HG02571 (cell line): ENCODE data around the gene ZCCHC7.

Experiments used
- ATAC-seq: cut with Tn5 transposase; IDR thresholded peaks from one replicate; pipeline ENCODE4 v1.9.1; 2021; ENCODE audit warnings: mild to moderate bottlenecking, moderate library complexity; ENCODE audit not compliant: unreplicated experiment

ZCCHC7 gene

DNA sequence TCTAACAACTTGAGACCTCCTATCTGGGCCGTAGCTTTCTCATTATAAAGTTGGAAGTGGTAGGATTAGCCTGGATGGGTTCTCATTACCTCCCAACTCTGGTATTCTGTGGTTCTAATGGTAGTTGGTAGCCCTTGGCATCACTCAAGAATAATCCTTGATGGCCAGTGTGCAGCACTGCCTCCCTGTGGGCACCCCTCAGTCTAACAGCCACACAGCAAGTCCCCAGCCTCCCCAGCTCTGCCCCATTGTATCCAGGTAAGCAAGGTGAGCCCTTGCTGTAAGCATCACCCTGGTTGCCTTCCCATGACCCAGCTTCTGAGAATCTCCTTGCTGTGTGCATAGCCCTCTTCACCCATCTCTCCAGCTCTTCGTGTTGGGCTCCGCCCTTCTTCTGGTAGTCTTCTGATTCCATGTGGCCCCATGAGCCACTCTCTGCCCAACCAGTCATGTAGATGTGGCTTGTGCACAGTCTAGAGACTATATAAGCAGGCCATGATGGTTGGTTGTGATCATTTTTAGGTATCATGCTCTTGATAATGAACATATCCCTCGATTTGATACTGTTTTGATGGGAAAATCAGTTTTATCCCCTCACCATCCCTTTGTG is 244.5 kb downstream of the ZCCHC7 start:
- no peak for ATAC-seq

DNA sequence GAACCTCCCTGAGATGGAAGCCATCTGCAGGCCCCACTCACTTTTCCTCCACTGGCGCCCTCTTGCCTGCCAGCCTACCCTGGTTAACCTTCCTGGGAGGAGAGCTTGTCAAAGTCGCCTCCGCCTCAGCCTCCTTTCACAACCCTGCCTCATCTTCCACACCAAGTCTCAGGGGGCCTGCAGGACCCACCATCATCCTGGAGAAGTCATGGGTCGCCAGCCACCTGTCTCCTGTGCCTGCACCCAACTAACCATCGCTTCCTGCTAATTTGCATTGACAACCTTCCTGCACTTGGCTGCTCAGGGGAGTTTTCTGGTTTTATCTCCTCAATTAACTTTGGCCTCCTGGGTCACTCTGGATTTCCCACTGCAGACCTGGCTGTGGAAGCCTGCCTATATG is 249.3 kb downstream of the ZCCHC7 start:
- ATAC-seq, result peak; percentile 30

DNA sequence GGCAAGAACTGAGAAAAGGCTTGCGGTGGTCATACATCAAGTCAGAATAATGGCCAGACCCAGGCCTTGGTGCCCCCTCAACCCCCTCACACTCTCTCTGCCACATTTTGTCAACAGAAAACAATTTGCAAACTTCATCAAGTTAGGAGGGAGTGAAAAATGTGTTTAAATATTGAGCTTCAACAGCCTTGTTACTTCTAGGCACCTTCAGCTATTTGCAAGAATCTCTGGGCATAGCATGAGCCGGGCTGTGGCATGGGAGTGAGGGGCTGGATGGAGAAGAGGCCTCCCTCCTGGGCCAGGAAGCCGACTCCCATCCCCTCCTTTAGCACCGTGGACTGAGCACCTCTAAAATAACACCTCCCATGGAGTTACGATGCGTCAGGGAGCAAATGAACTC is 249.9 kb downstream of the ZCCHC7 start:
- no peak for ATAC-seq

DNA sequence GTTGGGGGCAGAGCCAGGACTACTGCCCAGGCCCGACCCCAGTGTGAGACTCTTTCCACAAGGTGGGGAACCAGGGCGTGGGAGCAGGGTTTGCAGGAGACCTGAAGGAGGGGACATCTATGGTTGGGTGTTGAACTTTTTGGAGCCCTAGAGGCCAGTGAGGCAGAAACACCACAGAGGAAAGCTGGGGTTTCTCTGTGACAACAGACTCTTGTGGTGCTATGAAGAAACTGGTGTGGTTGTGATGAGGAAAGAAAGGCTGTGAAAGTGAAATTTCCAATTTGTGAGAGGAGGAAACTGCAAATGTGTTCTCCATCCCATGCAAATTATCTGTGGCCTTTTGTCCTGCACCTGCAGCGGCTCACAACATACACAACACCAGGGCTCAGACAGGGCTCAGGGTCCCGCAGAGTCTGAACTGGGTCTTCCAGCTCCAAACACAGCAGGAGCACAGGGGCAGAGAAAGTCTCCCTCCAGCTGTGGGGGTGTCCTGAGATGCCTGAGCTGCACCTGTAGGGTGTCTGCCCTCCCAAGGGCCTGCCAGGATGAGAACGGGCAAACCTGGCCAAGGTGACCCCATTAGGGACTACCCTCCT is 250.7 kb downstream of the ZCCHC7 start:
- peak; percentile 60 for ATAC-seq

DNA sequence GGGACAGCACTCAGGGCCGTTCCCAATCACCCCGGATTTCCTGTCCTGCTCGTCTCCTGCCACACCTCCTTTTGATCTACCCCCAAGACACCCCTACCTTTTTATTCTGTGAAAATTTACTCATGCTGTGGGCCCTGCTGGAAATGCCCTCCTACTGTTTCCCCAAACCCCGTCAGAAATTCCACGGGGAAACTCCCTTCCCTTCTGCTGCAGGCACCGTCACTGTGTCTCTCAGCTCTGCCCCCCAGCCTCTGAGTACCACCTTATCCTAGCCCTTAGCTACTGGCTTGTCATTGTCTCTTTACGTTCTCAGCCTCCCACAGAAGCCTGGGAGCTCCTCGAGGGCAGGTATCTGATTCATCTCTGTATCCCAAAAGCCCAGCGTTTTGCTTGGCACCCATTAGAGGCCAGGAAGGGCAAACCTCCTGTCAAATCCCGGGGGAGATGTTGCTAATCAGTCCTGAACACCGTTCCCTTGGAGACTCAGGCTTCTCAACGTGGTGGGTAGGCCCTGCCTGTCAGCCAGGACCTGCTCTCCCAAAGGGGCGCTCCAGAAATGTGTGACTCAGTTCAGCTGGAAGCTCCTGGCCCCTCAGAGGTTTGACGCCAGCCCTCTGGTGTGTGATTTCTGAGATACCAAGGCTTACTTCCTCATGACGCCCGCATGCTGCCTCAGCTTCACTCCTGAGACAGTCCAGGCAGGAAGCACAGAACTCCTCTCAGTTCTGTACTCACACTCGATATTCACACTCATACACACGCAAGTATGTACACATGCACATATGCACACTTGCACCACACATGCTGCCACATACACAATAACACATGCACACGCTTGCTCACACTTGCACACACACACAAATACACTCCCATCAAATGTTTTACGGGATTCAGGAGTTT is 251.4 kb downstream of the ZCCHC7 start:
- peak; percentile 8 for ATAC-seq

DNA sequence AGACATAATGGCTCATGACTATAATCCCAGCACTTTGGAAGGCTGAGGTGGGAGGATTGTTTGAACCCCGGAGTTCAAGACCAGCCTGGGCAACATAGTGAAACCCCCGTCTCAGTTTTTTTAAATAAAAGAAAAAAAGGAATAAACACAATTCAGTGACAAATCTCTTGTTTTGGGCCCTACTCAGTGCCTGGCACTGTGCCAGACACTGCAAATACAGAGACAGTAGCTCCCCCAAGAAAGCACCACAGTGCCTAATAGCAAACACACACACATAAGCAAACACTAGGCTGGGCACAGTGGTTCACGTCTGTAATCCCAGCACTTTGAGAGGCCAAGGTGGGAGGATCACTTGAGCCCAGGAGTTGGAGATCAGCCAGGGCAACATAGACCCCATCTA is 252.5 kb downstream of the ZCCHC7 start:
- ATAC-seq, result no peak

DNA sequence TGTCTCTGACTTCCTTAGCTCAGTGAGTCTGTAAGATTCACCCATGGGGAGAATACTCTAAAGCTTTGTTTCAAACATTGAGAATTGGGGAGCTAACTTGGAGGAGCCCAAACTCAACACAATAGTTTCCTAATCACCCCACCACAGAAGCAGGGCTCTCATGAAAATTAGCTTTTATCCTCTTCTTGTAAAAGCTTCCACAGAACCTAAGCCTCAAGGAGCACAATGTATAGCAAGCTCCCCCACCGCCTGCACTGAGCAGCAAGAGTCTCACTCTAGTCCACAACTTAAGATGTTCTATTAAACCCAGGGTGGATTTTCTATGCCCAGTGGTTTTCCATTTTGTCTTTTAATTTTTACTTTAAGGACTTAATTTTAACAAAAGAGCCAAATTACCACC is 253.2 kb downstream of the ZCCHC7 start:
- ATAC-seq, result no peak

DNA sequence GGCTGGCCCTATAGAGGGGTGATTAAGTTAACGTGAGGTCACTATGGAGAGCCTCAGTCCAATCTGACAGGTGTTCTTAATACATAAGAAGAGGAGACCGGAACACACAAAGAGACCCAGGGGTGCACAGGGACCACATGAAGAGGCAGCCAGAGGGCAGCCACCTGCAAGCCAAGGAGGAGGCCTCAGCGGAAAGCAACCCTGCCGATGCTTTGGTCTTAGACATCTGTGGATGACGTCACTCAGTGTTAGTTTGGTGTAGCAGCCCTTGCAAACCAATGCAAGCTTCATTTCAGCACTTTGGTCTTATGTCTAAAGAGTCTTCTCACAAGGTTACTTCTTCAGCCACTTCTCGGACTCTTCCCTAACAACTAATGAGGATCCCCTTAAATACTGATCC is 254.5 kb downstream of the ZCCHC7 start:
- peak; percentile 32 for ATAC-seq

DNA sequence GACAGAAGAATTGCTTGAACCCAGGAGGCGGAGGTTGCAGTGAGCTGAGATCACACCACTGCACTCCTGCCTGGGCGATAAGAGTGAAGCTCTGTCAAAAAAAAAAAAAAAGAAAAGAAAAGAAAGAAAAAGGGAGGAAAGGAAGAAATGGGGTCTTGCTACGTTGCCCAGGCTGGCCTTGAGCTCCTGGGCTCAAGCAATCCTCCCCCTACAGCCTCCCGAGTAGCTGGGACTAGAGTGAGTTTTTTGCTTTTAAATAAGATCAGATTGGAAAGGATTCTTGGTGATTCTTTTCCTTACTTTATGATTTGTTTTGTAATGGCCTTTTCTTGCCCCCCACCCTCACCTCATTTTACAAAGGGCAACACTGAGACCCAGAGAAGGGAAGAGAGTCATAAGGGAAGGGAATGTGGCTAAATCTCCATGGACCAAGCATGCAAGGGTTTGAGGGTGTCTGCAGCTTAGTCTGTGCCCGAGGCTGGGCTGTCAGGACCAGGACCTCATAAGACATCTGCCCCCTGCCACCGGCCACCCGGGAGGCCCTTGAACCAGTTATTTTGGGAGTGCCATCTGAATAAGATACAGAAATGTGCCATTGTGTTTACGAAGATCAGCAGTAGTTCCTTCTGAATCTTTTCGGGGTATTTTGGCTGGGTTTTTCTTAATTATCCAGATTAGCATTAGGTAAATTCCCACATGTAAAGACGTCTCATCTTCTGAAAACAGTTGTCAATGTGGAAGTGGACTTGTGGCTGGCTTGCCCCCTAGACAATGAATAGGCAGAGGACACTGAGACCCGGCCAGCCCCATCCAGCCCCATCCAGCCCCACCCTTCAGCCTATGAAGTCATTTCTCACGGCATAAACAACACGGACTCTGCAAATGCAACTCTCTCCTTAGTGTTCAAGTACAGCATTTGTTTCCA is 257.6 kb downstream of the ZCCHC7 start:
- ATAC-seq, result no peak

DNA sequence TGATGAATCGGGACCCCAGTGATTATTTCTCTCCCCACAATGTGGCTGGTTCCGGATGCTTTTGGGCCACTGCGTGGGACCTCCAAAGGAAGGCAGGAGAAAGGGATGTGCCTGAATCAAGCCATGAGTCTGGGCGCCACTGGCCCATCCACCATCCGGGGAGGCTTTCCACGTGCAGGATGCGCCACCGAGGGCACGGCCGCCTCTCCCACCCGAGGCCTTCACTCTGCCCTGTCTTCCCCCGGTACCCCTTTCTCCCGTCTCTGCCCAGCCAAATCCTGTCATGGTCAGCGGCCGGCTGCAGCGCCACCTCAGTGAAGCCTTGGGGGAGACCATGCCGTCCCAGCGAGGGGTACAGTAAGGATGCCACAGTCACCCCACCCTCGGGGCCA is 258.2 kb downstream of the ZCCHC7 start:
- ATAC-seq, result no peak

DNA sequence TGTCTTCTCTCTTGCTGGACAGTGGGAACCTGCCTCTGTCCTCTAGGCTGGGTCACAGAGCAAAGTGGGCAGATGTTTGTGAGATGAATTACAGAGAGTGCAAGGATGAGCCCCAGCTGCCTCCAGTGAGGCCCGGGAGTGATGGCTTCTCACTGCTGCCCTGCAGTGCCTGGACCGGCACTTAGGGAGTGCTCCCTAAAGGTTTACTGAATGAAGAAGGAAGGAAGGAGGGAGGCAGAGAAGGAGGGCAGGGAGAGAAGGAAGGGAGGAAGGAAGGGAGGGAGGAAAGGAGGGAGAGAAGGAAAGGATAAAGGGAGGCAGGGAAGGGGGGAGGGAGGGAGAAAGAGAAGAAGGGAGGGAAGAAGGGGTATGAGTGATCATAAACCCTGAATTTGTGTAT is 259.5 kb downstream of the ZCCHC7 start:
- no peak for ATAC-seq

DNA sequence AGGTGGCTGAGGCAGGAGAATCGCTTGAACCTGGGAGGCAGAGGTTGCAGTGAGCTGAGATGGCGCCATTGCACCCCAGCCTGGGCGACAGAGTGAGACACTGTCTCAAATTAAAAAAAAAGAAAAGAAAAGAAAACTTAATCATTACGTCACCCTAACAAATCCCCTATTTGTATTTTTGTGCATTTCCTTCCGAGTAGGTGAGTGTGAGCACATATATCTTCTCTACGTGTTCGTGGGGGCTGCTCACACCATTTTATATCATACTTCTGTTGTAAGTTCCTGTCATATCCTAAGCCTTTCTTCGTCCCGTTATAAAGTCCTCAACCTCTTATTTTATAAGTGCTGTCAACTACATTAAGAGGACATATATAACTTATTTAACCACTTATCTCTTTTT is 260.2 kb downstream of the ZCCHC7 start:
- no peak for ATAC-seq

DNA sequence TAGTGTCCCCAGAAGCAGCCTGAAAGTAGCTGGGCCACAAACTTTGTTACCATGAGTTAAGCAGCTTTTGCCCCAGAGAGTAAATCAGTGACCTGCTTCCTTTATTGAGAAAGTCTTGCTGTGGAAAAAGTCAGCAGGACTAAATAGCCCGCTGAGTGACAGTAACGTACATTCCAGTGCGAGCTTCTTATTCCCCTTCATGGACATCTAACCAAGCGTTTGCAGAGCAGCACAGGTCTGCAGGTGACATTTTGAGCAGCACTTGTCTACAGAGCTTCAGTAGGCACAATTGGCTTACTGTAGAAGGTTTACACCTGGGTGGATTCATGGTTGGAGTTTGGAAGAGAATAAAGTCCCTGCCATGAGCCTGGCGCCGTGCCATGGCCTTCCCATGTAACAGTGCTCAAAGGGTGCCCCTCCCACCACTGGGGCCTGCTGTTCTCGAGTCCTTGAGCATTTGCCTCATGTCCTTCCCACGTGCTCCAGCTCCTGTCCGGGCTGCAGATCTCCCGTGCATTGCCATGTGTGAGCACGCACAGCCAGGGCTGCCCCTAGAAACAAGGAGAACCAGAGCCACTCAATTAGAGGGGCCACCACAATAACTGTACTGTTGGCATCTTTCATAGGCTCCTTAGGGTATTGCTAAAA is 260.8 kb downstream of the ZCCHC7 start:
- ATAC-seq, result no peak

DNA sequence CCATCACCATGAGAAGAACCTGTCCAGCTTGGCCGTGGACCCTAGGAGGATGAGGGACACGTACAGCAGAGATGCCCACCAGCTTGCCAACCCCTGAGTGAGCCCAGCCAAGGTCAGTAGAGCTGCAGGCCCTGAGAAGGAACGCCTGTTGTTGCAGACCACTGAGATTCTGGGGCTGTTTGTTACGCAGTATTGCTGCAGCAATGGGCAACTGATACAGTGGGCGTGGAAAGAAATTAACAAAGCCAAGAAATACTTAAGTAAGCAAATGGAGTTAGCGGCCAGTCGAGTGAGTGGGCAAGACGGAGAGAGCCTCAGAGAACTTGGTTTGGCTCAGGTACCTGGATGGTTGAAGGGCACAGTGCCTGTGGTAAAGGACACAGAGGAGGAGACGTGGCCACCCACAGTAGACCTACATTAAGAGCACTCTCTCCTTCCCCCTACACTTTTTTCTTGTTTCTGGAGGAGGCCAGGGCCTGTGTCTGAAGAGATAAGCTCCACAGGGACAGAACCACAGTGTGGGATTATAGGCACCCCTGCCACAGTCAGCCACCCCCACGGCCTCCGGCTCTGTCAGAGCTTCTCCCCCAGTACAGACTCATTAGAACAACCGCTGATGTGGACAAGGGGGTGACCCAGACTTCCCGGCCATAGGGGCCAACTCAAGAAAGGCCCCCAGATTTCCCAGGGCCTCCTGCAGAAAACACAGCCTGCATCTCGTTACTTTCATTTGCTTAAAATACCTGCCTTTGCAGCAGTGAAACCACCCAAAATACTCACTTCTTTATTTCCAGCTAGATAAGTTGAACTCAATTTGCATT is 262.0 kb downstream of the ZCCHC7 start:
- ATAC-seq, result no peak

DNA sequence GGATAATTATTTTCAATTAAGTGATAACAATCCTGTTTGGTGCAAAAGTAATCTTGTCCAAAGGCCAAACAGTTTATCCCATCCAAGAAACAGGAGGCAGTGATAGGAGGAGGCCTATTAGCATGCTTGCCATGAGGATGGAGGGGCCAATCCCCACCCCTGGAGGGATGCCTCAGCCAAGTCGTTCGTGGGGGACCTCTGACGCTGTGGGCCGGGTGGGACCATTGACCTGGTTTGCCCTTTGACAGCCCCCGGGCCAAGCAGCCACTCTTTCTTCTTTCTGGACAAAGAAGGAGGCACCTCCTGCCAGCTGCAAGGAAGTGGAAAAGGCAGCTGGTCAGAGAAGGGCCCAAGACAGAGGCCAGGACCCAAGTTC is 262.6 kb downstream of the ZCCHC7 start:
- no peak for ATAC-seq

DNA sequence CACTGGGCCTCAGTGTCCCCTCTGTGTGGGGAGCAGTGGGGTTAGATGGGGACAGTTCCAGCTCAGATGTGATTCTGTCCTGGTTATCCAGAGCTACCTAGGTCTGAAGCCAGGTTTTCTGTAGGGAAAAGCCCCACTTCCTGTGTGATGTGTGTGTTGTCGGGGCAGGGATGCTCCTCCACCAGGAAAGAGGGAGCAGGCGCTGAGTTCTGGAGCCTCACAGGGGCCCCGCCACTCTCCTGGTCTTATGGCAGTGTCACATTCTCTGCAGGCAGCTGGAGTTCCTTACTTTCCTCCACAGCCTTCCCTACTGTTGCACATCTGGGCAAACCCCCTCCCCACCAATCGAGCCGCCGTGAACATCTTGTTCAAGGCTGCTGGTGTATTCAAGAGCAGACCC is 263.0 kb downstream of the ZCCHC7 start:
- no peak for ATAC-seq

DNA sequence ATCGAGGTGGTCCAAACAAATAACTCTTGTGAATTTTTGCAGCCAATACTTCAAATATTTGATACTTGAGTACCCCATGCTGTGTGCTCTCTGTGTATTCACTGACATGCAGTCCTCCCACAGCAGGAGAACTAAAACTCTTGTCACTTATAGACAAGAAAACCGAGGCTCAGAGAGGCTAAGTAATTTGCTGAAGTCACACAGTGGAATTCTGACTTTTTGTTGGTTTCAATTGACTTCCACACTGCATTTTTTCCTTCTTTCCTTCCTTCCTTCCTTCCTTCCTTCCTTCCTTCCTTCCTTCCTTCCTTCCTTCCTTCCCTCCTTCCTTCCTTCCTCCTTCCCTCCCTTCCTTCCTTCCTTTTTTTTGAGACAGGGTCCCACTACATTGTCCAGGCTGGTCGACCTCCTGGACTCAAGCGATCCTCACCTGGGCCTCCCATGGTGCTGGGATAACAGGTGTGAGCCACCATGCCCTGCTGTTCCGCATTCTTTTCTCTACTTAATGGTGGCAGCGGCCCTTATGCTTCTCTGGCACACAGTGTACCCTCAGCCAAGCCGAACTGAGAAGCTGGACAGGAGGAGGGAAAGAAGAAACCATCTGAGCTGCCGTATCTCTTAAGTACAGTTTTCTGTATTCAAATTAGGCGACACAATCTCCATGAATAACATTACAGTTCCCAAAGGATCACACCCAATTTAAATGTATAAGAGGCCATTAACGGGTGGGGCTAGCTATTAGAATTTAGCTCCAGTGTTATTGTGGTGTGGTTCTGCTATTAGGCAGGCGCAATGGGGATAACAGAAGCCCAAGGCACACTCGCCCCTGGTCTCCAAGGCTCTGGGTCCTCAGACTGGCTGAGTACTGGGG is 263.7 kb downstream of the ZCCHC7 start:
- ATAC-seq, result no peak

DNA sequence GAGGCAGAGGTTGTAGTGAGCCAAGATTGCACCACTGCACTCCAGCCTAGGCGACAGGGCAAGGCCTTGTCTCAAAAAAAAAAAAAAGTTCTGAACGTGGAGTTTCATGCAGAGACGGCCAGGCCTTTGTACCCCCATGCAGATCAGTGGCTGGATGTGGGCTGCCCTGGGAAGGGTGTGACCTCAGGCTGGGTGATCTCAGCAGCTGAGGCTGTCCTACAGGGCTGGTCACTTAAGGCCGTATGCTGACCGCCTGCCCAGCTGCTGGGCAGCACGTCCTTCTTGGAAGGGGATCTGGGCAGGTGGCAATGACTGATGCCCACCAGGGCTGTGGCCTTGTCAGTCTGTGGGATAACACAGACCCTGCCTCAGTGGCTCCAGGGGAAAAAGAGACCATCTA is 264.9 kb downstream of the ZCCHC7 start:
- ATAC-seq, result no peak

DNA sequence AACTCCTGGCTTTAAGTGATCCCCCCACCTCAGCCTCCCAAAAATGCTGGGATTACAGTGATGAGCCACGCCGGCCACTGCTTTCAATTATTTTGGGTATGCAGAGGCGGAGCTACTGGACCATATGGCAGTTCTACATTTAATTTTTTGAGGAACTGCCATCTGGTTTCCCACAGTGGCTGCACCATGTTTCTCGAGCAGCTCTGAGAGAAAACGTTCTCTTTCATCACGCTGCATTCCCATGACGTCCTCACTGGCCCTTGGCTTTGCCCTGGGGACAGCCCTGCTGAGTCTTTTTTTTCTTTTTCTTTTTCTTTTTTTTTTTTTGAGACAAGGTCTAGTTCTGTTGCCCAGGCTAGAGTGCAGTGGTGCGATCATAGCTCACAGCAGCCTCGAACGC is 266.6 kb downstream of the ZCCHC7 start:
- no peak for ATAC-seq
